Measurements from ENCODE around the gene ZNF511. TPM values are rescaled to one million over a fixed set of nuclear protein-coding genes. Genes with fewer than 3 reads are reported as not detected.

ZNF511 gene
- total RNA-seq, 4 donors from 2014 or later, result 17.2 to 29.0 (median 25.3) TPM

- TF ChIP-seq CTCF (IDR thresholded peaks at IDR 0.05; ENCODE audit: low read depth), result no peak
These were observed 45.4 kb downstream of the ZNF511 start for GRCh38 chr10:133353988-133354605.

- no peak for TF ChIP-seq CTCF (IDR thresholded peaks at IDR 0.05; ENCODE audit: low read depth)
These were observed 46.0 kb downstream of the ZNF511 start for GRCh38 chr10:133354672-133355240.

- no peak for TF ChIP-seq CTCF (IDR thresholded peaks at IDR 0.05; ENCODE audit: low read depth)
These were observed 46.6 kb downstream of the ZNF511 start for GRCh38 chr10:133355266-133355665.

GRCh38 chr10:133355991-133356390 is 47.3 kb downstream of the ZNF511 start:
- no peak for TF ChIP-seq CTCF (IDR thresholded peaks at IDR 0.05; ENCODE audit: low read depth)

GRCh38 chr10:133356549-133357284 is 48.0 kb downstream of the ZNF511 start:
- no peak for TF ChIP-seq CTCF (IDR thresholded peaks at IDR 0.05; ENCODE audit: low read depth)

GRCh38 chr10:133357285-133358161 is 48.8 kb downstream of the ZNF511 start, which contains the start of gene FUOM:
Gene FUOM, minus strand, starts transcription at chr10:133358019. Its CDS starts 12 bp downstream, at chr10:133358007.
- no peak for TF ChIP-seq CTCF (IDR thresholded peaks at IDR 0.05; ENCODE audit: low read depth)

Data from subcutaneous adipose tissue (tissue), 4 donors.